Liver (tissue), 9 donors: ENCODE data around the gene ATP6V1G1. TPM values are rescaled to one million over a fixed set of nuclear protein-coding genes. Genes with fewer than 3 reads are reported as not detected.

Experiments used
- DNase-seq: peaks from one replicate; pipeline ENCODE4 v3.0.0-alpha.2; 2017; ENCODE audit warnings: low spot score
- H3K27ac ChIP-seq, 2 donors: one replicate each; pipeline ENCODE4 v1.7.0; 2013; ENCODE audit warnings: inconsistent platforms in 2 of 2, low read length in 2 of 2, control low read depth in 1 of 2, low read depth in 1 of 2, mild to moderate bottlenecking in 1 of 2
- H3K27me3 ChIP-seq, 4 donors: one replicate each; pipeline versions ENCODE4 v1.6.1 to v1.7.0; 2013; ENCODE audit warnings: low read length in 3 of 4, inconsistent platforms in 1 of 4, mild to moderate bottlenecking in 1 of 4, moderate library complexity in 1 of 4; ENCODE audit not compliant: control insufficient read depth in 4 of 4, insufficient read depth in 4 of 4
- H3K36me3 ChIP-seq, 4 donors: one replicate each; pipeline versions ENCODE4 v1.6.1 to v1.7.0; 2013; ENCODE audit warnings: low read length in 3 of 4, mild to moderate bottlenecking in 3 of 4, low read depth in 1 of 4, moderate library complexity in 1 of 4; ENCODE audit not compliant: control insufficient read depth in 4 of 4, insufficient read depth in 3 of 4
- H3K4me1 ChIP-seq, 4 donors: one replicate each; pipeline versions ENCODE4 v1.6.1 to v1.7.0; 2013; ENCODE audit warnings: low read length in 3 of 4, mild to moderate bottlenecking in 3 of 4, moderate library complexity in 1 of 4; ENCODE audit not compliant: control insufficient read depth in 4 of 4, insufficient read depth in 4 of 4
- H3K4me3 ChIP-seq, 3 donors: one replicate each; pipeline versions ENCODE4 v1.6.1 to v1.7.0; 2013; ENCODE audit warnings: low read length in 3 of 3, control low read depth in 1 of 3, low read depth in 1 of 3, mild to moderate bottlenecking in 1 of 3
- H3K9ac ChIP-seq, 2 donors: one replicate each; pipeline ENCODE4 v1.7.0; 2013; ENCODE audit warnings: low read length in 2 of 2, mild to moderate bottlenecking in 2 of 2, moderate library complexity in 2 of 2, control low read depth in 1 of 2, low read depth in 1 of 2
- H3K9me3 ChIP-seq, 4 donors: one replicate each; pipeline versions ENCODE4 v1.6.1 to v1.7.0; 2013; ENCODE audit warnings: low read length in 3 of 4; ENCODE audit not compliant: control insufficient read depth in 4 of 4
- EGR1 ChIP-seq, 2 donors: IDR thresholded peaks; 2 replicates each; pipeline ENCODE4 v1.6.1; 2016 to 2018; ENCODE audit warnings: antibody characterized with exemption in 2 of 2, low read depth in 2 of 2
- FOXA1 ChIP-seq: IDR thresholded peaks from 2 replicates; pipeline ENCODE4 v1.6.1; 2016; ENCODE audit warnings: antibody characterized with exemption
- FOXA2 ChIP-seq: IDR thresholded peaks from 2 replicates; pipeline ENCODE4 v1.6.1; 2016; ENCODE audit warnings: antibody characterized with exemption
- GABPA ChIP-seq, 2 donors: IDR thresholded peaks in 1 of 2; conservative IDR thresholded peaks in 1 of 2; 2 replicates each; pipeline ENCODE4 v1.6.1; 2016; ENCODE audit warnings: antibody characterized with exemption in 2 of 2, mild to moderate bottlenecking in 1 of 2, moderate library complexity in 1 of 2
- HNF4A ChIP-seq, 2 donors: conservative IDR thresholded peaks; 2 replicates each; pipeline ENCODE4 v1.6.1; 2016; ENCODE audit warnings: antibody characterized with exemption in 2 of 2, mild to moderate bottlenecking in 2 of 2
- HNF4G ChIP-seq: IDR thresholded peaks from 2 replicates; pipeline ENCODE4 v1.6.1; 2016; ENCODE audit warnings: antibody characterized with exemption
- JUND ChIP-seq, 2 donors: IDR thresholded peaks; 2 replicates each; pipeline ENCODE4 v1.6.1; 2016; ENCODE audit warnings: antibody characterized with exemption in 2 of 2
- NR2F2 ChIP-seq: IDR thresholded peaks from 2 replicates; pipeline ENCODE4 v1.6.1; 2016; ENCODE audit warnings: antibody characterized with exemption
- RAD21 ChIP-seq, 2 donors: IDR thresholded peaks; 2 replicates each; pipeline ENCODE4 v1.6.1; 2016; ENCODE audit warnings: antibody characterized with exemption in 2 of 2, mild to moderate bottlenecking in 2 of 2
- RXRA ChIP-seq, 2 donors: IDR thresholded peaks; 2 replicates each; pipeline ENCODE4 v1.6.1; 2017 to 2018; ENCODE audit warnings: antibody characterized with exemption in 2 of 2, mild to moderate bottlenecking in 1 of 2
- SP1 ChIP-seq: IDR thresholded peaks from 2 replicates; pipeline ENCODE4 v1.6.1; 2018; ENCODE audit warnings: antibody characterized with exemption, mild to moderate bottlenecking
- TAF1 ChIP-seq: conservative IDR thresholded peaks from 2 replicates; pipeline ENCODE4 v1.6.1; 2016; ENCODE audit warnings: antibody characterized with exemption, mild to moderate bottlenecking
- YY1 ChIP-seq: IDR thresholded peaks from 2 replicates; pipeline ENCODE4 v1.6.1; 2016; ENCODE audit warnings: antibody characterized with exemption, mild to moderate bottlenecking
- WGBS: extraction: QIAGEN DNeasy Blood & Tissue Kit; methylation state at CpG from one replicate; pipeline ENCODE4 v1.1.7; 2013; 5-methylcytosine and 5-hydroxymethylcytosine counted together
- polyA plus RNA-seq, 2 donors: library from polyadenylated mRNA; stranded (reverse) in 1 of 2; unstranded in 1 of 2; fragments of 200-250 nt in 1 of 2; fragments of >200 nt in 1 of 2; fragmentation: Nextera tagmentation in 1 of 2; extraction: Ambion mirVana in 1 of 2; gene quantifications; one replicate each; pipeline versions ENCODE4 v1.2.1 to v1.2.3, GENCODE V29; 2013 to 2015
- total RNA-seq, 2 donors: library from RNA; depleted of rRNA; stranded (reverse); fragments of >200 nt; gene quantifications; one replicate each; pipeline ENCODE4 v1.2.3, GENCODE V29; 2014
- TF ChIP-seq, protein P1 (sequence below): fragments of 150-350 bp; IDR thresholded peaks from 2 replicates; pipeline ENCODE4 v1.5.1; 2017; ENCODE audit warnings: improper control_type of control experiment, low read depth, low read length; ENCODE audit not compliant: missing input control
- TF ChIP-seq, protein P2 (sequence below): IDR thresholded peaks from 2 replicates; pipeline ENCODE4 v1.6.1; 2016; ENCODE audit warnings: antibody characterized with exemption
- TF ChIP-seq, protein P3 (sequence below): IDR thresholded peaks from 2 replicates; pipeline ENCODE4 v1.6.1; 2016; ENCODE audit warnings: antibody characterized with exemption
- TF ChIP-seq, protein P4 (sequence below): IDR thresholded peaks from 2 replicates; pipeline ENCODE4 v1.6.1; 2016; ENCODE audit warnings: antibody characterized with exemption, mild to moderate bottlenecking
- TF ChIP-seq, protein P5 (sequence below): IDR thresholded peaks from 2 replicates; pipeline ENCODE4 v1.6.1; 2016; ENCODE audit warnings: antibody characterized with exemption
- donor health status: healthy.
- donor health status: healthy.
- donor health status: healthy.
- donor health status: healthy.
- donor health status: healthy.

Gene ATP6V1G1
- total and polyA plus RNA-seq, 4 donors, result 41.4 to 152 (median 75.7) TPM

DNA sequence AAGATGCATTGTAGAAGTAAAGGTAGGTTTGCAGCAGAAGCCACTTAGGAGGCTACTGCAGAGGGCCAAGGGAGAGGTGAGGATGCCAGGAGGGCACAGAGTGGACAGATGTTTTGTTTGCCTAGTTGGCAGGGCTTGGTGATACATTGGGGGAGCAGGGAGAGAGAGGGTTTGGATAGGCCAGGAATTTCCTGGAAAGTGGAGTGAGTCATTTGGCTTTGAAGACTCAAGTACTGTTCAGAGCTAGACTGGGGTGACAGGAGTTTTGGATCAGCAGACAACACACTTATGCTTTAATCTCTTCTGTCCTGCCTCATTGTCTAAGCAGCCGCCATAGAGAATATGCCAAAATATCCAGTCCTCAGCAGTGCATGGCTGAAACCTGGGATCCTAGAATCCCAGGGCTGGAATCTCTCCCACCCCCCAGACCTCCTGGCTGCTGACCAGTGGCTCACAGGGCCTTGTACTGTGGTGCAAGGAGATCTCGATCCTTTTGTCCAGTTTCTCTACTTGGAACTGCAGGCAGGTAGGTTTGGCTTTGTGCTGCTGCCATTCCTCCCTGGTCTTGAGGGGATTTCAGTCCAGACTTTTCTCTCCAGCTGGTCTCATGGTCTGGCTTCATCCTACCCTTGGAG is 34.5 kb downstream of the ATP6V1G1 start:
- Histone ChIP-seq H3K27ac (no peak overlapping the region), H3K36me3 (no peaks in the 10 kb centered on the region), H3K9me3 (no peaks in the 10 kb centered on the region), H3K4me1 (no peaks in the 10 kb centered on the region), H3K4me3 (no peak overlapping the region), H3K9ac (no peak overlapping the region), H3K27me3 (no peaks in the 10 kb centered on the region)
- TF ChIP-seq, protein P1, sequence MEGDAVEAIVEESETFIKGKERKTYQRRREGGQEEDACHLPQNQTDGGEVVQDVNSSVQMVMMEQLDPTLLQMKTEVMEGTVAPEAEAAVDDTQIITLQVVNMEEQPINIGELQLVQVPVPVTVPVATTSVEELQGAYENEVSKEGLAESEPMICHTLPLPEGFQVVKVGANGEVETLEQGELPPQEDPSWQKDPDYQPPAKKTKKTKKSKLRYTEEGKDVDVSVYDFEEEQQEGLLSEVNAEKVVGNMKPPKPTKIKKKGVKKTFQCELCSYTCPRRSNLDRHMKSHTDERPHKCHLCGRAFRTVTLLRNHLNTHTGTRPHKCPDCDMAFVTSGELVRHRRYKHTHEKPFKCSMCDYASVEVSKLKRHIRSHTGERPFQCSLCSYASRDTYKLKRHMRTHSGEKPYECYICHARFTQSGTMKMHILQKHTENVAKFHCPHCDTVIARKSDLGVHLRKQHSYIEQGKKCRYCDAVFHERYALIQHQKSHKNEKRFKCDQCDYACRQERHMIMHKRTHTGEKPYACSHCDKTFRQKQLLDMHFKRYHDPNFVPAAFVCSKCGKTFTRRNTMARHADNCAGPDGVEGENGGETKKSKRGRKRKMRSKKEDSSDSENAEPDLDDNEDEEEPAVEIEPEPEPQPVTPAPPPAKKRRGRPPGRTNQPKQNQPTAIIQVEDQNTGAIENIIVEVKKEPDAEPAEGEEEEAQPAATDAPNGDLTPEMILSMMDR, result no peak
- no peak for TF ChIP-seq HNF4A (conservative IDR thresholded peaks at IDR 0.05)
- TF ChIP-seq, protein P2, sequence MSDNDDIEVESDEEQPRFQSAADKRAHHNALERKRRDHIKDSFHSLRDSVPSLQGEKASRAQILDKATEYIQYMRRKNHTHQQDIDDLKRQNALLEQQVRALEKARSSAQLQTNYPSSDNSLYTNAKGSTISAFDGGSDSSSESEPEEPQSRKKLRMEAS, result no peak
- TF ChIP-seq YY1, result no peak
- no peak for TF ChIP-seq TAF1
- no peak for TF ChIP-seq RXRA (IDR thresholded peaks at IDR 0.05)
- TF ChIP-seq NR2F2, result no peak
- TF ChIP-seq, protein P3, sequence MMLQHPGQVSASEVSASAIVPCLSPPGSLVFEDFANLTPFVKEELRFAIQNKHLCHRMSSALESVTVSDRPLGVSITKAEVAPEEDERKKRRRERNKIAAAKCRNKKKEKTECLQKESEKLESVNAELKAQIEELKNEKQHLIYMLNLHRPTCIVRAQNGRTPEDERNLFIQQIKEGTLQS, result no peak
- 97% methylated on average over 2 of the region's 2 CpGs for WGBS
- DNase-seq, result no peak

DNA sequence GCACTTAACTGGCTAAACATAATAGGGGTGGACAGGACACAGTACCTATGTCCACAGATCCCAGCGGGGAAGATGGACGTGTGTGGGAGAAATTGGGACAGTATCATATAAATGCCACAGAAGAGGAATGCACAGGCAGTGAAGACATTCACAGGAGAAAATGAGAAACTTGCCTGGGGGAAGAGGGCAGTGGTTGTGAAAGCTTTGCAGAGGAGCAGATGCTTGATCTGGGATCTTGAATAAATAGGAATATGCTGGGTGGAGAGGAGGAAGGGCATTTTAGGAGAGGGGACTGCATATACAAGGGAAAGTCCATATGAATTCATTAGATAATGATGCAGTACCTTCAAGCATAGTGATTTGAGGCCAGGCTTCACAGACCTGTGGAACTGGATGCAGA is 37.1 kb downstream of the ATP6V1G1 start:
- DNase-seq, result no peak
- Histone ChIP-seq H3K4me1 (no peaks in the 10 kb centered on the region), H3K9me3 (no peaks in the 10 kb centered on the region), H3K36me3 (peaks cover 0 to 12% (median 10%) of the 10 kb centered on the region in 4 donors), H3K27ac (no peak overlapping the region), H3K4me3 (no peak overlapping the region), H3K27me3 (no peaks in the 10 kb centered on the region), H3K9ac (no peak overlapping the region)
- TF ChIP-seq FOXA2, result no peak
- TF ChIP-seq RAD21 (IDR thresholded peaks at IDR 0.05), result no peak
- TF ChIP-seq, protein P4, sequence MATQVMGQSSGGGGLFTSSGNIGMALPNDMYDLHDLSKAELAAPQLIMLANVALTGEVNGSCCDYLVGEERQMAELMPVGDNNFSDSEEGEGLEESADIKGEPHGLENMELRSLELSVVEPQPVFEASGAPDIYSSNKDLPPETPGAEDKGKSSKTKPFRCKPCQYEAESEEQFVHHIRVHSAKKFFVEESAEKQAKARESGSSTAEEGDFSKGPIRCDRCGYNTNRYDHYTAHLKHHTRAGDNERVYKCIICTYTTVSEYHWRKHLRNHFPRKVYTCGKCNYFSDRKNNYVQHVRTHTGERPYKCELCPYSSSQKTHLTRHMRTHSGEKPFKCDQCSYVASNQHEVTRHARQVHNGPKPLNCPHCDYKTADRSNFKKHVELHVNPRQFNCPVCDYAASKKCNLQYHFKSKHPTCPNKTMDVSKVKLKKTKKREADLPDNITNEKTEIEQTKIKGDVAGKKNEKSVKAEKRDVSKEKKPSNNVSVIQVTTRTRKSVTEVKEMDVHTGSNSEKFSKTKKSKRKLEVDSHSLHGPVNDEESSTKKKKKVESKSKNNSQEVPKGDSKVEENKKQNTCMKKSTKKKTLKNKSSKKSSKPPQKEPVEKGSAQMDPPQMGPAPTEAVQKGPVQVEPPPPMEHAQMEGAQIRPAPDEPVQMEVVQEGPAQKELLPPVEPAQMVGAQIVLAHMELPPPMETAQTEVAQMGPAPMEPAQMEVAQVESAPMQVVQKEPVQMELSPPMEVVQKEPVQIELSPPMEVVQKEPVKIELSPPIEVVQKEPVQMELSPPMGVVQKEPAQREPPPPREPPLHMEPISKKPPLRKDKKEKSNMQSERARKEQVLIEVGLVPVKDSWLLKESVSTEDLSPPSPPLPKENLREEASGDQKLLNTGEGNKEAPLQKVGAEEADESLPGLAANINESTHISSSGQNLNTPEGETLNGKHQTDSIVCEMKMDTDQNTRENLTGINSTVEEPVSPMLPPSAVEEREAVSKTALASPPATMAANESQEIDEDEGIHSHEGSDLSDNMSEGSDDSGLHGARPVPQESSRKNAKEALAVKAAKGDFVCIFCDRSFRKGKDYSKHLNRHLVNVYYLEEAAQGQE, result no peak
- no peak for TF ChIP-seq EGR1 (IDR thresholded peaks at IDR 0.05; ENCODE audit: low read depth in 2 of 2)
- no peak for TF ChIP-seq FOXA1
- no peak for TF ChIP-seq RXRA (IDR thresholded peaks at IDR 0.05)
- TF ChIP-seq NR2F2, result no peak
- TF ChIP-seq, protein P2, result no peak
- TF ChIP-seq, protein P3, result no peak
- TF ChIP-seq, protein P5, sequence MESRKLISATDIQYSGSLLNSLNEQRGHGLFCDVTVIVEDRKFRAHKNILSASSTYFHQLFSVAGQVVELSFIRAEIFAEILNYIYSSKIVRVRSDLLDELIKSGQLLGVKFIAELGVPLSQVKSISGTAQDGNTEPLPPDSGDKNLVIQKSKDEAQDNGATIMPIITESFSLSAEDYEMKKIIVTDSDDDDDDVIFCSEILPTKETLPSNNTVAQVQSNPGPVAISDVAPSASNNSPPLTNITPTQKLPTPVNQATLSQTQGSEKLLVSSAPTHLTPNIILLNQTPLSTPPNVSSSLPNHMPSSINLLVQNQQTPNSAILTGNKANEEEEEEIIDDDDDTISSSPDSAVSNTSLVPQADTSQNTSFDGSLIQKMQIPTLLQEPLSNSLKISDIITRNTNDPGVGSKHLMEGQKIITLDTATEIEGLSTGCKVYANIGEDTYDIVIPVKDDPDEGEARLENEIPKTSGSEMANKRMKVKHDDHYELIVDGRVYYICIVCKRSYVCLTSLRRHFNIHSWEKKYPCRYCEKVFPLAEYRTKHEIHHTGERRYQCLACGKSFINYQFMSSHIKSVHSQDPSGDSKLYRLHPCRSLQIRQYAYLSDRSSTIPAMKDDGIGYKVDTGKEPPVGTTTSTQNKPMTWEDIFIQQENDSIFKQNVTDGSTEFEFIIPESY, result no peak
- TF ChIP-seq GABPA (IDR thresholded peaks at IDR 0.05 in 1 of 2, conservative IDR thresholded peaks at IDR 0.05 in 1 of 2), result no peak
- TF ChIP-seq HNF4G, result no peak
- no peak for TF ChIP-seq TAF1
- no peak for TF ChIP-seq HNF4A (conservative IDR thresholded peaks at IDR 0.05)
- TF ChIP-seq YY1, result no peak
- TF ChIP-seq JUND (IDR thresholded peaks at IDR 0.05), result no peak
- TF ChIP-seq, protein P1, result no peak
- TF ChIP-seq SP1, result no peak
- WGBS, result 97% methylated on average over 2 of the region's 2 CpGs
